ENCODE measurements around the gene MLH3.

MLH3 gene

DNA sequence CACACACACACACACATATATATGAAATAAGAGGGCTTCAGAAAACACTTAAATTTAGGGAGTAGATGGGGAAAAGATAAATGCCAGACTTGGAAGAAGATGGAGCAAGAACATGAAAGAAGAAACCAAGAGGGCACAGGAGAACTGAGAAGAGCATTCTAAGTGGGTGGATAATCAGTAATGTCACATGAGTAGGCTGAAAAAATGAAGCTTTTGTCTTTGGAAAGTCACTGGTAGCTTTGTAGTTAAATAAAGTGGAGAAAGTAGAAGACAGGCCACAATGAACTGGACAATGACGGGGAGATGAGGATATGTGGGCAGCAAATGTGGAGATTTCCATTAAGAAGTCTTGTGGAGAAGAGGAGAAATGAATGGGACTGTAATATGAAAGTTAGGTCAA lies 15.9 kb upstream of the MLH3 start:
- DNase-seq (ENCODE audit: low read depth in 2 of 2) = no peak

DNA sequence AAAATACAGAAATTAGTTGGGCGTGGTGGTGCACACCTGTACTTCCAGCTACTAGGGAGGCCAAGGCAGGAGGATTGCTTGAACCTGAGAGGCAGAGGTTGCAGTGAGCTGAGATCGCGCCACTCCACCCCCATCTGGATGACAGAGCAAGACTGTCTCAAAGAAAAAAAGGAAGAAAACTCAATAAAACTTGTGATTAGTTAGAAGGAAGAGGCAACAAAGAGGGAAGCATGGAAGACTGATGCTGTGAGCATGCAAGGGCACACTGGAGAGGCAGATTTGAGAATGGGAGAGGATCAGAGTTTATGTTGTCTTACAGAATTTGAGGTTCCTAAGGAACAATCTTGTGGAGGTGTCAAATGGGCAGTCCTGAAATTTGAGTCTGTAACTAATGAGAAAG lies 15.4 kb upstream of the MLH3 start:
- DNase-seq (ENCODE audit: low read depth in 2 of 2) = no peak

DNA sequence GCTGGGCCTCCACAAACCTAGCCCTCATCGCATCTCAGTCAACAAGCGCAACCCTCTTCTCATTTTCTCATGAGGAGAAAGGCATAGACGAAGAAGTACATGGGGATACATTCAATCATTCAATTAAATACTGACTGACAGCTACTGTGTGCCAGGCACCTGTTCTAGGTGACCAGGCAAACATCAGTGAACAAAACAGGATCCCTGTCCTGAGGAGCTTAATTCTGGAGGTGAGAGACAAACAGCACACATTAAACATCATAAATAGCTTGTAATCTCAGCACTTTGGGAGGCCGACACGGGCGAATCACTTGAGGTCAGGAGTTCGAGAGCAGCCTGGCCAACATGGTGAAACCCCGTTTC lies 12.9 kb upstream of the MLH3 start:
- no peak for DNase-seq (ENCODE audit: low read depth in 2 of 2)

DNA sequence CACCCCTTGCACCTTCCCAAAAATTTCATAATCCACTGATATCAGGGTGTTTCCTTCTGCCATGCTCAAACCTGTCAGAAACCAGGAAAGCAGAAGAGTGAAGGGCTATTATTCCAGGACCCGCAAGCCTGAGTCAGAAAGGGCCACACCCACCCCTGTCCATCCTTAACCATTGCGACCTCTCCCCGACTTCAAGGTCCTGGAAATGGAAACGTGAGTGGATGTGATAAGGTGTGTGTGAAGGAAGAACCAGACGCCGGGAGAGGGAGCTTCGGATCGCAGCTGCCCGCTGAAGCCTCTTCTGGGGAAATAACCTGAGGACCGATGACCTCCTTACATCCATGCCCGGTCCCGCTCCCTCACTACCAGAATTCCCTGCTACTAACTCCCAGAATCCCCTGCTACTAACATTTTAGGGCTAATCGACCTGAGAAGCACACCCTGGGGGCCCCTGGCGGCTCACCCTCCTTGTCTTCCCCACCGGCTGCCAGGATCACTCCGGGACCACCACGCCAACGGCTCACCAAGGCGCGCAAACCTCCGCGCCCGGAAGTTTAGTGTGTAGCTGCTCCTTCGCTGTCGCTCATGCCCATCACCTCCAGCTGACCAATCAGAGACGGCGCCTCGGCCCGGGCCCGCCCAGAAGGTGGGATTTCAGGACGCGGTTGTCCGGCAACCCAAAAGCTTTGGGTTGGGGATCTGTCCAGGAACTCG lies 12.4 kb upstream of the MLH3 start, which contains the start of gene ACYP1:
ACYP1 (minus strand) TSS at position 534 of the 714 bp plus-strand sequence; CDS start at position 63, 471 bp downstream.
- peak; percentile 83 to 90 for DNase-seq (ENCODE audit: low read depth in 2 of 2)

DNA sequence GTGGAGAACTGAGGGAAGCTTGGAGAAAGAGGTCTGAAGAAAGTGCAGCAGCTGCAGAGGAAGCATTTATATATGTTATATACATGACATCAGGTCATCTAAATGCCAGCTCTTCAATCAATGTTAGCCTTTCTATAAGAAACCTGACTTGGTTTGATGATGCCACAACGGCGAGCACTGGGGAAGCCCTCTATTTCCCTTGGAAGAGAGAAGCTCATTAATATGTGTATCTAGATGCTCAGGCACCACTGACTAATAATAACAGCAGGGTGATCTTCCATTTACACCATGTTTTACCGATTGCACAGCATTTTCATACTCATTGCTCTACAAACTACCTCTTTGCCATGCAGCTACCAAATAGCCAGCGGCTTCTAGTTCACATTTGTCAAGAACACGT lies 11.7 kb upstream of the MLH3 start:
- DNase-seq (ENCODE audit: low read depth in 2 of 2) = no peak

DNA sequence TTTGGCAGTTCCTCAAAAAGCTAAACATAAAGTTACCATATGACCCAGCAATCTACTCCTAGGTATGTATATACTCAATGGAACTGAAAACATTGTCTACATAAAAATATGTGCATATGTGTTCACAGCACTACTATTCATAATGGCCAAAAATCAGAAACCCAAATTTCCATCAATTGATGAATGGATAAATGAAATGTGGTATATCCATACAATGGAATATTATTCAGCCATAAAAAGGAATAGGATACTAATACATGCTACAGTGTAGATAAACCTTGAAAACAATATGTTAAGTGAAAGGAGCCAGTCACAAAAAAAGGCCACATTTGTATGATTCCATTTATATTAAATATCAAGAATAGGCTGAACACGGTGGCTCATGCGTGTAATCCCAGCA lies 9.2 kb upstream of the MLH3 start:
- no peak for DNase-seq (ENCODE audit: low read depth in 2 of 2)

DNA sequence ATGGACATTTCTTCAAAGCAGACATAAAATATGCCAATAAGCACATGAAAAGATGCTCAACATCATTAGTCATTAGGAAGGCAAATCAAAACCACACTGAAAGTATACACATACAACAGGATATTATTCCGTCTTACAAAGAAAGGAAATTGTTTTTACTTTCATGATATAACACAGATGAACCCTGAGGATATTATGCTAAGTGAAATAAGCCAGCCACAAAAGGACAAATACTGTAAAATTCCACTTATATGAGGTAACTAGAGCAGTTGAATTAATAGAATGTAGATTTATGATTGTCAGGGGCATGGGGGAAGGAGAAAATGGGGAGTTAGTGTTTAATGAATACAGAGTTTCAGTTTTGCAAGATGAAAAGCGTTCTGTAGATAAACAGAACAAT lies 8.4 kb upstream of the MLH3 start:
- DNase-seq (ENCODE audit: low read depth in 2 of 2) = no peak

DNA sequence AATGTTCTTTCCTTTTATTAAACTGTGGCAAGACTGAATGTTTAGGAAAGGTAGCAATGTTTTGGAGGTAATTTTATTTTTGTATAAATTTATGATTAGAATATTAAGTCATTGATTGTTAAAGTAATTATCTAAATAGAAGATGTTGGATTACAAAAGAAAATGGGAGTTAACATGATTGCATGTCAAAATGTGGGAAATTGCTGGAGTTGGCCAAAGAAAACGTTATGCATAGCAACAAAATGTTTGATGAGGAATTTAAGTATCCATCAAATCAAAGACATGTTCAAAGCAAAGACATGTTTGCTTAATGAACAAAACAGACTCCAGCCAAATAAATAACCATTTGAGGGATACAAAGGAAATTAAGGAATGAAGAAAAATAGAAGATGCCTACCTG lies 3.2 kb upstream of the MLH3 start:
- DNase-seq (ENCODE audit: low read depth in 2 of 2) = no peak

DNA sequence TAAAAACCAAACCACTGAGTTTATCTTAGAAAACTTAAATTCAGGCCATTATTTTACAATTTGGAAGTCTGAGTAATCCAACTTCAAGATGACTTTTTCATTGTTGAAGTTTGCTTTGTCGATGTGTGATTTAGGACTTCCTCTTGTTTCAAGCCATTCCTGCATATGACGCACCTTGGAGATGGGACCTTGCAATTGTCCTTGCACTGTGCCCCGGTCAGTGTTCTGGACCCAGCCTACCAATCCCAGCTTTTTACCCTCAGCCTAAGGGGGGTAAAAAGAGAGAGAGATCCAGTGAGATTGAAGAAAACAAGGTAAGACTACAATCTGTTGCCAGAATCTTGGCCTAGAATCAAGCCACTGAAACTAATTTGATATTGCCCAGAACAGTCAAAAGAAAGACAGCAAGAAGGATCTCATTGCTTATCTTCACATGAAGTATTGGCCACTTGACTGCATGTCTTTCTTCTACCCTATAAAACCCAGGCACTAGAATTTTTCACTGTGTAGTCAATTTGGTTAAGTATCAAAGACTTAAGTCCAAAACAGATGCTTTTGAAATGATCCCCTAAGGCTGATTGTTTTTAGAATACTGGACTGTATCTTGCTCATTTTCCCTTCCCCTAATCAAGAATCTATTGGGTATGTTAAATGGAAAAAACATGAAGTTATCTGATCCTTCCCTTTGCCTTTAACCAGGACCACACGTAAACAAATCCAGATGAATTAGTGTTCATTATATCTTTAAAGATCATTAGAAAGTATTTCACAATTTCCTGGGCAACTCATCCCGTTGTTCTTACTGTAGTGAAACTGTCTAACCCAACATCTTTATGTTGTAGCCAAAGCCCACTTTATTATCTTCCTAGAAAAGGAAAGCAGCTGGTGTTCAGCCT lies 2.4 kb upstream of the MLH3 start:
- DNase-seq (ENCODE audit: low read depth in 2 of 2) = no peak

DNA sequence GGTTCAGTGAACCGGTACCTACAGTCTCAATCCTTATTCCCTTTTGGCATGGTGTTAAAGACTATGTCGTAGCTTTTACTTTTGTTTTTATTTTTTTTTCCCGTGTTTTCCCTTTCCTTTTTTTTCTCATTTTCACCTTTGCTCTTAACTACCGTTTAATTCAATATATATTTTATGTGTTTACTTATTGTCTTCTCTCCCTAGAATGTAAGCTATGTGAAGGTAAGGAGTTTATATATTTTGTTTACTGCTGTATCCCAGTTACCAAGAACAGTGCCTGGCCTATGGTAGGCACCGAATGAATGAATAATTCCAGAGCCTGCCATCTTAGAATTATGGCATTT lies 261 bp upstream of the MLH3 start:
- no peak for DNase-seq (ENCODE audit: low read depth in 2 of 2)

DNA sequence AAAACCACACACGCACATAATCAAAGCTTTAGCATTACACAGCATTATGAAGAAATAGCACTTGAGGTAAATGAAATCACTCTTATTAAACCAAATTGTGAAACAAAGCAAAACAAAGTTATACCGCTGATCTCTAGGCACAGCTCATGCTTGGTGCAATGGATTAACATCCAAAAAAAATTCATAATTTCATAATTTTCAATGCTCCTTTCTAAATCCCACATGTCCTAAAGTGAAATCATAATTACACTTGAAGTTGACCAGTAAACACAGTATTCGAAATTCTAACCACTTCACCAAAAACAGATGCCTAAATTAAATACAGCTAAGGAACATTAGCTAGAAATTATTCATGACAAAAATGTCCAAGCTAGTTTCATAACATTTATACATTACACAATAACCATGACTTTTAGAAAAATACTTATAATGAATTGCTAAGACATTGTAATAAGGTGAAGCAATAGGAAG lies 1.5 kb downstream of the MLH3 start:
- DNase-seq (ENCODE audit: low read depth in 2 of 2) = no peak

DNA sequence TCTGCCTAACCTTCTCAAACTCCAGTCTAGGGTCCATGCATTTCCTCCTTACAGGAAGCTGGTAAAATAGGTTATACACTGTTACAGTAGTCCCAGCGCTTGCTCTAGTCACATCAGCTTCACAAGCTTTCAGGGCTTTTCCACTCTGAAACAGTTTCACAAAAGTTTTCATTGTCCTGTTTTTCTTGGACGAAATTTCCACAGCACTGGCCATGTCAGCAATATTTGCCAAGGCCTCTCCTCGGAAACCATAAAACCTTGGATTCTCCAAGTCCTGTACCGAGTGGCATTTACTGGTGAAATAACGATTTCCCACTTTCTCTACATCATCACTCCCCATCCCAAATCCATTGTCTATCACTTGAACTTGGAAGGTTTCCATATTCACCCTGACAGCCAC lies 2.1 kb downstream of the MLH3 start:
- no peak for DNase-seq (ENCODE audit: low read depth in 2 of 2)

DNA sequence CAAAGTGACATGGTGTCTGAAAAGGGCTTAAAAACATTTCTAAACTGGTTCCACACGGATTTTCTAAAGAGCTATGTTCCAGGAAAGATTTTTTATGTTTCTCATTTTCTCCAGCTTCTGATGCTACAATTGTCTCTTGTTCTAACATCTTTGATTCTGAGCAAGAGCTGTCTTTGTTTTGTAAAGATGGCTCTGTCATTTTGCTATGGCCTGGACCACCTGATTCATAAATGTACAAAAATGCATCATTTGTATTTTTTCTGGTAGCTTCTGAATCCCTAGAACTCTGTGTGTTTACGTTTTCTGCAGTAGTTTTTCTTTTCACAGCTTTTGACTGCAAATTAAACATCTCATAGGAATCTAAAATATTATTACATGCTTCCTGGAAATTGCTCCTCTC lies 3.2 kb downstream of the MLH3 start:
- no peak for DNase-seq (ENCODE audit: low read depth in 2 of 2)

DNA sequence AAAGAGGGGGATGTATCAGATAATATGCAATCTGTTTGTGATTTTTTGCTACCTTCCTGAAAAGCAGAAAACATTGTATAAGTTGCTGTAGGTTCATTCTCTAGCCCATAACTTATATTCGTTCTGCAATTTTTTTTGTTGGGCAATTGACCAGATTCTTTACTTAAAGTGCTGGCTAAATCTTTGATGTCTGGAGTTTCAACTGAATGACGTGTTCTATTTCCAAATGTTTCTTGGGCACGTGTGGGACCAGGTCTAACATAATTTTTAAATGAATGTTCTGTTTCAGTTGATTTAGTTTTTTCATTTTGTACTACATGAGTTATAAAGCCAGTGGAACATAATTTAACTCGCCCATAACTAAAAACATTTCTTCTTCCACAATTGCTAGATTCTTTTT lies 3.8 kb downstream of the MLH3 start:
- DNase-seq (ENCODE audit: low read depth in 2 of 2) = no peak

DNA sequence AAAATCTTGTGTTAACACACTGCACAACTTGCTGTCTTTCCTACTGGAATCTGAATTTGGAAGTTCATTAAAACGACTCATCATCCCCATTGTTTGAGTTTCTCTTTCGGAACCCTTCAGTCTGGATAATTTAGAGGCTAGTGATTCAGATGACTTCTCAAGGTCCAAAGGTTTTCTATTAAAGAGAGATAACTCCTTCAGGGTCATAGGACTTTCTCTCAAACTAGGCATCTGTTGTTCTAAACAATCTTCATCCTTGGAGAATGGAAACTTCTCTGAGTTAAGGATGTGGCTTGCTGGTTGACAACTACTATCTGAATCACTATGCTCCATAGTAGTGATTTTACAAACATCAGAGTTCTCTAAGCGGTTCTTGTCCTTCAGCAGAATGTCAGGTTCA lies 4.4 kb downstream of the MLH3 start:
- DNase-seq (ENCODE audit: low read depth in 2 of 2) = no peak

DNA sequence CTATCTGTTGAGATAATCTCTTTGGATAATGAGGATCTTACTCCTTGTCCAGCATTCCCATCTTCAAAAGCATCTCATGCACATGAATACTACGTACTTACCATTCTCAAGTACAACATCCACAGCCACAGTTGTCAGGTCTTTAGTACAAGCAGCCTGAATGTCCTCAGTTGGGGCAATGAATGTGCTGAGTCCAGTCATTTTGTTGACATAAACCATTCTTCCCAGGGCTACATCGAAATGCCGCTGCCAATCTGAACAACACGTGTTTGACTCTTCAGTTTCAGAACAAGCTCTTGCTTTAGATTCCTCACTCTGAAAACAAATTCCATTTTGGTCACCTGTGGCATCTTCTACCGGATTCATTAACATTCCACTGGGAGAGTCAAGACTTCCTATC lies 5.0 kb downstream of the MLH3 start:
- DNase-seq (ENCODE audit: low read depth in 2 of 2) = no peak

DNA sequence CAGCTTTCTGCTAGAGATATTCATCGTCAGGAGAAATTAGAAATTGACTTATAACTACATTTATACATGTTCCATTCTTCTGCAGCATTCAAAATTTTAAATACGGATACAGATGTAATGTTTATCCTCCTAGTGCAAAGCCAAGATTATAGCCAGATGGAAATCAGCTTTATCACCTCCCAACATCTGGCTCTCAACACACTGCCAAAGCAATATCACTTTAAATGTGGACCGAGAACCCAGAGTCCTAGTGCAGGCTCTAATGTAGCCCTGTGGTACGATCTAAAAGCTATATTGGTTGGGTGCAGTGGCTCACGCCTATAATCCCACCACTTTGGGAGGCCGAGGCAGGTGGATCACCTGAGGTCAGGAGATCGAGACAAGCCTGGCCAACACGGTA lies 6.5 kb downstream of the MLH3 start:
- no peak for DNase-seq (ENCODE audit: low read depth in 2 of 2)

DNA sequence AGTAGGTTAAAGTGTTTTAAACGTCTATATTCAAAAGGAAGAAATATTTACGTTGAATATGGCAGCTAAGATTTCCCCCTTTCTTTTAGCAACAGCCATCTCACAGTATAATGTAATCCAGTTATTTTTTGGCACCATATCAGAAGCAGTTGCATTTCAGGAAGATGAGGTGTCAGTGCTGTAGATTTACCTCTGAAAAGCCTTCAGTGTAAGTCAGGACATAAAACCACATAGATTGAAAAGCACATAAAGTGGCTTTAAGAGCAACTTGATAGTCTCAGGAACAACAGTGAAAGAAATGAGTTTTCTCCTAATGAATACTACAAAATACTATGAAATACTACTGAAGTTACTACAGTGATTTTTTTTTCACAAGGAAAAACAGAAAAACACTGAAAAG lies 6.9 kb downstream of the MLH3 start:
- DNase-seq (ENCODE audit: low read depth in 2 of 2) = no peak

DNA sequence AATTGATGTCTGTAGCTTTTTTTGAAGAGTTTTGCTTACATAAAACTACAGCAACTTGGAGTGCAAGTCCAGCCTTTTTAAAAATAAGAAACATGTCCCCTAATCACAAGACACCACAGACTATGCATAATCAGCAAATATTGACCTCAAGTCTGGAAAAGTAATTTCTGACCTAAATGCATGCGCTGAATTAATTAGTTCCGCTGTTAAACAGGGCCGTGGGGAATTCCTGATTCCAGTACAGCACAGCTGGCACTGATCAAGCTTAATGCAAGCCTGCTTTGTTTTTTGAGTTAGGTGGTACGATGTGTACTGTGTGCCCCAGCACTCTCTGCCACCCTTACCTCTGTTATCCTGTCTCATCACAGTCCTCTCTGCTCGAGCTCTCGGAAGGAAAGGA lies 9.2 kb downstream of the MLH3 start:
- DNase-seq (ENCODE audit: low read depth in 2 of 2) = no peak

DNA sequence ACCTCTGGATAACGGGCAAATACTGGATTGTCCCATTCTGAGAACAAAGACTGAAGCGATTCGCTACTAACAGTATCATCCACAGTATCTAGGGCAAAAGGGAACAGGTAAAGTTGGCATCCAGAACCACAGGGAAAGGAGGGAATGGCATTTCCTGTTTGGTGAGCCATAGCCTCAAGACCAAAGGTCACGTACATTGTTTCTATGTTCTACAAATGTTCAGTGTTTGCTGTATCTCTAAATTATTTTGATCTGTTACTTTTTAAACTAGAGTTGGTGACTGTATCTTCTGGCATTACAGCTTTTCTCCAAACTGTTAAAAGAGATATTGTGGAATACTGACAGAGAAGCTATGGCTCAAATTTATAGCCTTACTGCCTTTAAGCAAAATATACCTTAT lies 9.7 kb downstream of the MLH3 start:
- DNase-seq (ENCODE audit: low read depth in 2 of 2) = no peak

DNA sequence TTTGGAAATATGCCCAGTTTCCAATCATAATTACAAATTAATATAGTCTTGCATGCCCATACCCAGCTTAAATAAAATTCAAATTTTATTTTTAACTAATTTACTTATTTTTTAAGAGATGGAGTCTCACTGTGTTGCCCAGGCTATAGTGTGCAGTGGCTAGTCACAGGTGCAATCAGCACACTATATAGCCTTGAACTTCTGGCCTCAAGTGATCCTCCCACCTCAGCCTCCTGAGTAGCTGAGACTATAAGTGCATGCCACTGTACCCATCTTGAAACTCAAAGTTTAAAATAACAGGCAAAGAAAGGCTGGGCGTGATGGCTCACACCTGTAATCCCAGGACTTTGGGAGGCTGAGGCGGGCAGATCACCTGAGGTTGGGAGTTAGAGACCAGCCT lies 10.3 kb downstream of the MLH3 start:
- DNase-seq (ENCODE audit: low read depth in 2 of 2) = no peak

DNA sequence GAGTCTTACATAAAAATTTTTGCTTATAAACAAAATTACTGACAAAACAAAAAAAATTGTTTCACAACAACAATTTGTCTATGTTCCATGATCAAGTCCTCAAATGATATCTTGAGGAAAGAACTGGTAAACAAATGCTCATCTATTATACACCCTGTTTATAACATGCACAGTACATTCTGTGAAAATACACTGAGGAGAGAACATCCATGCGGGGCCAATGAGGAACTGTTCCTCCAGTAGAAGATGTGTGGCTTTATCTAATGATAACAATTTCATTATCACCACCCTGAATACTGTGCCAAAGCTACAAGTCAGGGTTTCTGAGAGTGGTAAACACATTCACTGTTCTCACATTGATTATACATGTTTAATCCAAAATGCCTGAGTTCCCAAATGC lies 10.8 kb downstream of the MLH3 start:
- no peak for DNase-seq (ENCODE audit: low read depth in 2 of 2)

DNA sequence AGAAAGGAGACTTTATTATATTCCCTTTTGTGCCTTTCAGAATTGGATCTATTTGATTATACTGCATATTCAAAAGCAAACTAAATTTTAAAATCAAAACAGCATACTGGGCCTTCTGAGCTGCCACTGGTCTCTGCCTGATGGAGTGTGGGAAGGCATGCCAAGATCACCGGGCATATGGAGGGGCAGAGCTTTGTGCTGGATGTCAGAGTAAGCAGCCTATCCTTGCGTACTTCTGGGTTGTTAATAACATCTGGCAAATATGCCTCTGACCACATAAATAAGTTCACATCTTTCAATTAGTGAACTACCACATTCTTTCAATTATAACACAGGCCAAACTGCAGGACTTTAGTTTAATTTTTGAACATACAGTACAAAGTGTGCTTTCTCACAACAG lies 18.3 kb downstream of the MLH3 start:
- no peak for DNase-seq (ENCODE audit: low read depth in 2 of 2)
